Thyroid gland (tissue), 4 donors: ENCODE results near the gene NPW.

Source experiments
- CTCF ChIP-seq, 6 experiments: fragments of 200-600 bp in 3 of 6; fragments of 450-650 bp in 3 of 6; sonication (generic) in 3 of 6; IDR thresholded peaks; one replicate each; pipeline ENCODE4 v1.5.1; 2016 to 2019; ENCODE audit warnings: antibody characterized with exemption in 6 of 6, mild to moderate bottlenecking in 2 of 6, inconsistent platforms in 1 of 6, moderate library complexity in 1 of 6
- POLR2A ChIP-seq, 2 donors: fragments of 450-650 bp; IDR thresholded peaks; one replicate each; pipeline ENCODE4 v1.6.1; 2017; ENCODE audit warnings: antibody characterized with exemption in 2 of 2, mild to moderate bottlenecking in 2 of 2, moderate library complexity in 1 of 2

GRCh38 chr16:1982013-1982433 is 37.6 kb upstream of the NPW start:
- TF ChIP-seq POLR2A (IDR thresholded peaks at IDR 0.05), result no peak
- TF ChIP-seq CTCF (IDR thresholded peaks at IDR 0.05), result no peak
